HEK293 (cell line): ENCODE measurements around the gene CX3CL1.
"Not testable (repeated sequence)": the region's sequence is repeated elsewhere in the genome, so short reads cannot be mapped to it uniquely, and the experiment has no call there.

Experiments
- CTCF ChIA-PET: fragments of 350-600 bp; formaldehyde crosslinking; extraction: SDS; loops from one replicate; lab custom pipeline; 2021; ENCODE audit warnings: antibody characterized with exemption; lab: Yijun Ruan, JAX
- POLR2A ChIA-PET: fragments of 300-600 bp; formaldehyde crosslinking; extraction: SDS; loops from one replicate; lab custom pipeline; 2020; ENCODE audit warnings: antibody characterized with exemption, inconsistent platforms; lab: Yijun Ruan, JAX
- H3K27ac ChIP-seq: fragments of 200-500 bp; sonication (Bioruptor generic); 2 replicates; pipeline ENCODE4 v1.5.1; 2014; ENCODE audit warnings: low read depth, low read length, control low read depth, inconsistent platforms; ENCODE audit errors: extremely low read depth
- H3K36me3 ChIP-seq, 2 experiments: fragments of 200-500 bp in 1 of 2; sonication (Bioruptor generic) in 1 of 2; 1 replicate in 1 of 2; 2 replicates in 1 of 2; pipeline ENCODE4 v1.5.1; 2014 to 2017; ENCODE audit warnings: inconsistent platforms in 2 of 2, low read length in 2 of 2; ENCODE audit not compliant: control insufficient read depth in 2 of 2, insufficient read depth in 1 of 2
- H3K4me1 ChIP-seq: fragments of 200-500 bp; sonication (Bioruptor generic); 2 replicates; pipeline ENCODE4 v1.5.1; 2014; ENCODE audit warnings: mild to moderate bottlenecking, low read length, inconsistent platforms; ENCODE audit not compliant: control insufficient read depth, insufficient read depth
- H3K4me3 ChIP-seq: 2 replicates; pipeline ENCODE4 v1.5.1; 2011; ENCODE audit warnings: low read depth, mild to moderate bottlenecking, control low read depth, low read length, moderate library complexity
- H3K9me3 ChIP-seq: fragments of 200-500 bp; sonication (Bioruptor generic); 2 replicates; pipeline ENCODE4 v1.5.1; 2014; ENCODE audit warnings: low read depth, low read length, inconsistent platforms; ENCODE audit not compliant: control insufficient read depth, insufficient read depth
- FEZF1 ChIP-seq: fragments of 450-650 bp; formaldehyde crosslinking; IDR thresholded peaks from 2 replicates; pipeline ENCODE4 v1.5.1; 2016; ENCODE audit warnings: missing biosample characterization, missing genetic modification characterization
- PRDM10 ChIP-seq: fragments of 450-650 bp; formaldehyde crosslinking; IDR thresholded peaks from 2 replicates; pipeline ENCODE4 v1.5.1; 2016; ENCODE audit warnings: missing biosample characterization, missing genetic modification characterization
- PRDM6 ChIP-seq: fragments of 450-650 bp; formaldehyde crosslinking; IDR thresholded peaks from 2 replicates; pipeline ENCODE4 v1.5.1; 2017; ENCODE audit warnings: missing biosample characterization, missing genetic modification characterization
- ZBTB10 ChIP-seq: fragments of 450-650 bp; formaldehyde crosslinking; IDR thresholded peaks from 2 replicates; pipeline ENCODE4 v1.5.1; 2016; ENCODE audit warnings: missing biosample characterization, missing genetic modification characterization
- ZBTB17 ChIP-seq: fragments of 450-650 bp; formaldehyde crosslinking; IDR thresholded peaks from 2 replicates; pipeline ENCODE4 v1.5.1; 2016; ENCODE audit warnings: missing biosample characterization, missing genetic modification characterization
- ZFP3 ChIP-seq: fragments of 450-650 bp; formaldehyde crosslinking; IDR thresholded peaks from 2 replicates; pipeline ENCODE4 v1.5.1; 2016; ENCODE audit warnings: low read depth, missing biosample characterization, missing genetic modification characterization
- ZNF10 ChIP-seq: fragments of 450-650 bp; formaldehyde crosslinking; IDR thresholded peaks from 2 replicates; pipeline ENCODE4 v1.5.1; 2017; ENCODE audit warnings: missing biosample characterization, missing genetic modification characterization
- ZNF148 ChIP-seq: fragments of 450-650 bp; formaldehyde crosslinking; IDR thresholded peaks from 2 replicates; pipeline ENCODE4 v1.5.0; 2017; ENCODE audit warnings: missing biosample characterization, missing genetic modification characterization, borderline replicate concordance
- ZNF184 ChIP-seq: fragments of 450-650 bp; IDR thresholded peaks from 2 replicates; pipeline ENCODE4 v1.5.1; 2018; ENCODE audit warnings: missing biosample characterization, mild to moderate bottlenecking, missing genetic modification characterization
- ZNF24 ChIP-seq: fragments of 450-650 bp; formaldehyde crosslinking; IDR thresholded peaks from 2 replicates; pipeline ENCODE4 v1.5.1; 2016; ENCODE audit warnings: missing biosample characterization, missing genetic modification characterization
- ZNF335 ChIP-seq: fragments of 450-650 bp; formaldehyde crosslinking; conservative IDR thresholded peaks from 2 replicates; pipeline ENCODE4 v1.5.1; 2016; ENCODE audit warnings: missing biosample characterization, missing genetic modification characterization
- ZNF350 ChIP-seq: fragments of 450-650 bp; formaldehyde crosslinking; IDR thresholded peaks from 2 replicates; pipeline ENCODE4 v1.5.0; 2017; ENCODE audit warnings: missing biosample characterization, mild to moderate bottlenecking, missing genetic modification characterization
- ZNF394 ChIP-seq: fragments of 450-650 bp; formaldehyde crosslinking; IDR thresholded peaks from 2 replicates; pipeline ENCODE4 v1.5.1; 2016; ENCODE audit warnings: missing biosample characterization, missing genetic modification characterization, mild to moderate bottlenecking, moderate library complexity, borderline replicate concordance
- ZNF404 ChIP-seq: fragments of 450-650 bp; formaldehyde crosslinking; IDR thresholded peaks from 2 replicates; pipeline ENCODE4 v1.5.1; 2017; ENCODE audit warnings: missing biosample characterization, missing genetic modification characterization
- ZNF513 ChIP-seq: fragments of 450-650 bp; IDR thresholded peaks from 2 replicates; pipeline ENCODE4 v1.5.1; 2018; ENCODE audit warnings: missing biosample characterization, missing genetic modification characterization
- ZNF621 ChIP-seq: fragments of 450-650 bp; formaldehyde crosslinking; IDR thresholded peaks from 2 replicates; pipeline ENCODE4 v1.5.1; 2017; ENCODE audit warnings: missing biosample characterization, missing genetic modification characterization
- ZNF785 ChIP-seq: fragments of 450-650 bp; formaldehyde crosslinking; IDR thresholded peaks from 2 replicates; pipeline ENCODE4 v1.5.1; 2016; ENCODE audit warnings: missing biosample characterization, missing genetic modification characterization
- ZSCAN16 ChIP-seq: fragments of 450-650 bp; formaldehyde crosslinking; IDR thresholded peaks from 2 replicates; pipeline ENCODE4 v1.5.1; 2016; ENCODE audit warnings: missing biosample characterization, missing genetic modification characterization
- ZXDB ChIP-seq: fragments of 450-650 bp; formaldehyde crosslinking; IDR thresholded peaks from 2 replicates; pipeline ENCODE4 v1.5.1; 2016; ENCODE audit warnings: missing biosample characterization, missing genetic modification characterization

The CX3CL1 gene

GRCh38 chr16:57341441-57342303 is 30.6 kb upstream of the CX3CL1 start (continued):
- peak; percentile 69; the same call in 1 of the 2 replicates for TF ChIP-seq PRDM6 (tag by site-specific recombination)
- TF ChIP-seq ZNF10 (tag by site-specific recombination) = 0 out of 2 replicates have a peak, but pooled peaks have one; percentile 11
- TF ChIP-seq ZNF350 (tag by site-specific recombination) = peak; percentile 85
- no peak; the same call in 1 of the 2 replicates for TF ChIP-seq ZNF335 (tag by site-specific recombination)
- TF ChIP-seq ZNF404 (tag by site-specific recombination) = no peak
- peak; percentile 56 for TF ChIP-seq ZBTB17
- TF ChIP-seq PRDM10 (tag by site-specific recombination) = peak; percentile 44
- TF ChIP-seq ZXDB (tag by site-specific recombination) = 0 out of 2 replicates have a peak, but pooled peaks have one; percentile 33
- TF ChIP-seq ZNF24 (tag by site-specific recombination) = no peak
- TF ChIP-seq FEZF1 = peak; percentile 98
- no peak for TF ChIP-seq ZNF785 (tag by site-specific recombination)
- no peak for TF ChIP-seq ZNF184 (tag by site-specific recombination)
- peak; percentile 81; the same call in 1 of the 2 replicates for TF ChIP-seq ZSCAN16 (tag by site-specific recombination)

- POLR2A ChIA-PET, H3K4me1 ChIP-seq, H3K36me3 ChIP-seq, H3K27ac ChIP-seq, H3K9me3 ChIP-seq, H3K4me3 ChIP-seq: not testable (repeated sequence)
- CTCF ChIA-PET = interaction anchor here (0.8 to 1.9 kb wide), 2 partner anchors 80 to 127 kb away, joined by 3 to 10 read pairs; no protein-coding TSS in a partner anchor
Measured at GRCh38 chr16:57342606-57343005, 29.7 kb upstream of the CX3CL1 start.

GRCh38 chr16:57343221-57343620 is 29.1 kb upstream of the CX3CL1 start:
- peaks cover 5% of the 10 kb centered on the region for H3K4me1 ChIP-seq
- no peak overlapping the region for H3K4me3 ChIP-seq
- no peaks in the 10 kb centered on the region for H3K36me3 ChIP-seq
- no peaks in the 10 kb centered on the region for H3K9me3 ChIP-seq
- ChIA-PET POLR2A (no interaction called here), CTCF (interaction anchor here (0.7 to 1.1 kb wide), 4 partner anchors 12 to 127 kb away, joined by 3 to 4 read pairs (median 3); no protein-coding TSS in a partner anchor)
- H3K27ac ChIP-seq = no peak overlapping the region
- no peak for TF ChIP-seq ZNF394 (tag by site-specific recombination)
- TF ChIP-seq ZNF184 (tag by site-specific recombination) = no peak
- no peak for TF ChIP-seq ZNF513 (tag by site-specific recombination)
- no peak for TF ChIP-seq ZBTB10 (tag by site-specific recombination)
- TF ChIP-seq ZXDB (tag by site-specific recombination) = no peak
- TF ChIP-seq ZNF148 (tag by site-specific recombination) = no peak
- TF ChIP-seq ZNF621 = no peak
- TF ChIP-seq ZFP3 (tag by site-specific recombination) = no peak
